MCF 10A (cell line): ENCODE measurements around the gene COL13A1. TPM values are rescaled to one million over a fixed set of nuclear protein-coding genes. Genes with fewer than 3 reads are reported as not detected.

ENCODE experiments used
- BruUV-seq: library from RNA; stranded (reverse); fragments of 400-500 nt; replicated peaks from 2 replicates; lab custom pipeline; 2021; lab: Mats Ljungman, UMichigan
- CTCF ChIA-PET: fragments of 300-600 bp; sonication (Branson Sonifier 250); formaldehyde crosslinking; extraction: SDS; loops from one replicate; lab custom pipeline; 2021; ENCODE audit warnings: antibody characterized with exemption, inconsistent platforms; lab: Yijun Ruan, JAX
- POLR2A ChIA-PET: fragments of 300-600, 350-650 bp; sonication (Branson Sonifier 250); formaldehyde crosslinking; extraction: SDS; loops from one replicate; lab custom pipeline; 2020; ENCODE audit warnings: antibody characterized with exemption, inconsistent platforms; lab: Yijun Ruan, JAX
- DNase-seq: peaks from one replicate; pipeline ENCODE4 v3.0.0-alpha.2; 2018; ENCODE audit not compliant: unreplicated experiment
- H3K27ac Mint-ChIP-seq: one replicate; pipeline ENCODE4 v1.8.0; 2022; ENCODE audit warnings: mild to moderate bottlenecking, low read depth, mixed read lengths; ENCODE audit not compliant: unreplicated experiment
- H3K27me3 Mint-ChIP-seq: one replicate; pipeline ENCODE4 v1.8.0; 2022; ENCODE audit warnings: mixed read lengths; ENCODE audit not compliant: insufficient read depth, unreplicated experiment
- H3K36me3 Mint-ChIP-seq: one replicate; pipeline ENCODE4 v1.8.0; 2022; ENCODE audit warnings: mild to moderate bottlenecking, moderate library complexity, mixed read lengths; ENCODE audit not compliant: insufficient read depth, unreplicated experiment
- H3K4me1 Mint-ChIP-seq: one replicate; pipeline ENCODE4 v1.8.0; 2022; ENCODE audit warnings: mixed read lengths; ENCODE audit not compliant: insufficient read depth, unreplicated experiment
- H3K4me3 Mint-ChIP-seq: one replicate; pipeline ENCODE4 v1.8.0; 2022; ENCODE audit warnings: mild to moderate bottlenecking, moderate library complexity, mixed read lengths; ENCODE audit not compliant: unreplicated experiment
- H3K9me3 Mint-ChIP-seq: one replicate; pipeline ENCODE4 v1.8.0; 2022; ENCODE audit warnings: mixed read lengths; ENCODE audit not compliant: unreplicated experiment
- intact Hi-C: fragments of 100-400 bp; cut with micrococcal nuclease; formaldehyde crosslinking; loops from 2 replicates; pipeline ENCODE4 v1.14.1; 2022
- total RNA-seq: library from RNA; stranded (reverse); gene quantifications from 2 replicates; pipeline ENCODE4 v1.2.3, GENCODE V29; 2022
- TF ChIP-seq, protein P1 (sequence below): fragments of 200-600 bp; IDR thresholded peaks from one replicate; pipeline ENCODE4 v1.8.0; 2022; ENCODE audit warnings: antibody characterized with exemption, mild to moderate bottlenecking; ENCODE audit not compliant: unreplicated experiment

COL13A1 gene
- total RNA-seq, 1 experiment from 2014 or later = 0.47 TPM

DNA sequence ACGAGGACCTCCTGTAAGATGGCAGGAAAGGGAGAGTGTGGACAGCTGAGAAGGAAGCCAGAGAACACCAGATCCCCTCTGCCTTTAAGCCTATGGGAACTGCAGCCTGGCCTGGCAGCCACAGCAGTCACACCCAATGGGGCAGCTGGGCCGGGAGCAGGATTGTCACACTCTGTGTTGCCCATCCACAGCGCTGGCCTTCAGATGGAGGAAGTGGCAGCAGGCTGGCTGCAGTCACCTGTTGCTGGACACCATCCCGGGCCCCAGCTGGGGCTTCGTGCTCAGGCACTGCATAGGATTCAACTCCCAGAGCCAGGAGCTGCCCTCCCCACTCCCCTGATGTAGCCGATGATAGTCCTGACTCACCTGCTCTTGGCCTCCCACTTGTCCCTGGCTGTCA is 114.4 kb downstream of the COL13A1 start:
- Mint-ChIP-seq H3K27ac (no peak overlapping the region), H3K4me3 (no peak overlapping the region), H3K4me1 (no peaks in the 10 kb centered on the region), H3K36me3 (no peaks in the 10 kb centered on the region), H3K27me3 (no peaks in the 10 kb centered on the region), H3K9me3 (no peaks in the 10 kb centered on the region)
- DNase-seq = no peak
- no TSS peak for BruUV-seq
- intact Hi-C loops = loop anchor here (5.0 kb wide), 1 partner anchor 399 kb away; no protein-coding TSS in a partner anchor
- ChIA-PET POLR2A (no interaction called here), CTCF (interaction anchor here (0.6 to 5.1 kb wide), 16 partner anchors 8 to 1175 kb away, joined by 3 to 75 read pairs (median 12); no protein-coding TSS in a partner anchor)
- TF ChIP-seq, protein P1, sequence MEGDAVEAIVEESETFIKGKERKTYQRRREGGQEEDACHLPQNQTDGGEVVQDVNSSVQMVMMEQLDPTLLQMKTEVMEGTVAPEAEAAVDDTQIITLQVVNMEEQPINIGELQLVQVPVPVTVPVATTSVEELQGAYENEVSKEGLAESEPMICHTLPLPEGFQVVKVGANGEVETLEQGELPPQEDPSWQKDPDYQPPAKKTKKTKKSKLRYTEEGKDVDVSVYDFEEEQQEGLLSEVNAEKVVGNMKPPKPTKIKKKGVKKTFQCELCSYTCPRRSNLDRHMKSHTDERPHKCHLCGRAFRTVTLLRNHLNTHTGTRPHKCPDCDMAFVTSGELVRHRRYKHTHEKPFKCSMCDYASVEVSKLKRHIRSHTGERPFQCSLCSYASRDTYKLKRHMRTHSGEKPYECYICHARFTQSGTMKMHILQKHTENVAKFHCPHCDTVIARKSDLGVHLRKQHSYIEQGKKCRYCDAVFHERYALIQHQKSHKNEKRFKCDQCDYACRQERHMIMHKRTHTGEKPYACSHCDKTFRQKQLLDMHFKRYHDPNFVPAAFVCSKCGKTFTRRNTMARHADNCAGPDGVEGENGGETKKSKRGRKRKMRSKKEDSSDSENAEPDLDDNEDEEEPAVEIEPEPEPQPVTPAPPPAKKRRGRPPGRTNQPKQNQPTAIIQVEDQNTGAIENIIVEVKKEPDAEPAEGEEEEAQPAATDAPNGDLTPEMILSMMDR = no peak

- no peaks in the 10 kb centered on the region for H3K36me3 Mint-ChIP-seq
- no peak for DNase-seq
- TF ChIP-seq, protein P1 = no peak
- H3K4me3 Mint-ChIP-seq = no peak overlapping the region
- no peaks in the 10 kb centered on the region for H3K9me3 Mint-ChIP-seq
- no peaks in the 10 kb centered on the region for H3K4me1 Mint-ChIP-seq
- no TSS peak for BruUV-seq
- H3K27me3 Mint-ChIP-seq = no peaks in the 10 kb centered on the region
- CTCF ChIA-PET = interaction anchor here (0.6 to 5.1 kb wide), 4 partner anchors 55 to 278 kb away, joined by 3 to 75 read pairs (median 4); no protein-coding TSS in a partner anchor
- POLR2A ChIA-PET = no interaction called here
- H3K27ac Mint-ChIP-seq = no peak overlapping the region
- intact Hi-C loops = loop anchor here (5.0 kb wide), 1 partner anchor 401 kb away; no protein-coding TSS in a partner anchor
Observed at GRCh38 chr10:69918036-69918435, 116.3 kb downstream of the COL13A1 start.

- DNase-seq = no peak
- Mint-ChIP-seq H3K4me3 (no peak overlapping the region), H3K36me3 (peaks cover 1% of the 10 kb centered on the region), H3K27me3 (no peaks in the 10 kb centered on the region), H3K27ac (no peak overlapping the region), H3K4me1 (no peaks in the 10 kb centered on the region), H3K9me3 (no peaks in the 10 kb centered on the region)
- TF ChIP-seq, protein P1 = no peak
- intact Hi-C loops = loop anchor here (5.0 kb wide), 1 partner anchor 402 kb away; no protein-coding TSS in a partner anchor
- ChIA-PET POLR2A (no interaction called here), CTCF (interaction anchor here (1.2 kb wide), 1 partner anchor 15 kb away, joined by 5 read pairs; no protein-coding TSS in a partner anchor)
- no TSS peak for BruUV-seq
Observed at GRCh38 chr10:69919250-69919649, 117.5 kb downstream of the COL13A1 start.

- TF ChIP-seq, protein P1 = no peak
- ChIA-PET POLR2A (interaction anchor here (0.5 kb wide), 1 partner anchor 9 kb away, joined by 4 read pairs; no protein-coding TSS in a partner anchor), CTCF (interaction anchor here (2.6 kb wide), 1 partner anchor 10 kb away, joined by 12 read pairs; no protein-coding TSS in a partner anchor)
- Mint-ChIP-seq H3K27me3 (peaks cover 14% of the 10 kb centered on the region), H3K36me3 (peaks cover 7% of the 10 kb centered on the region), H3K27ac (no peak overlapping the region), H3K4me3 (no peak overlapping the region), H3K4me1 (no peaks in the 10 kb centered on the region), H3K9me3 (no peaks in the 10 kb centered on the region)
- no peak for DNase-seq
- intact Hi-C loops = no loop called here
- no TSS peak for BruUV-seq
Observed at GRCh38 chr10:69925111-69925510, 123.4 kb downstream of the COL13A1 start.
